ENCODE measurements around the gene LDLRAD4.
"Not testable (repeated sequence)": the region's sequence is repeated elsewhere in the genome, so short reads cannot be mapped to it uniquely, and the experiment has no call there.

LDLRAD4 gene

GRCh38 chr18:13599031-13599430 is 380.5 kb downstream of the LDLRAD4 start:
- DNase-seq (ENCODE audit: low read depth): no peak

GRCh38 chr18:13603304-13604019 is 384.9 kb downstream of the LDLRAD4 start:
- H3K4me3 ChIP-seq (ENCODE audit: low read length): no peak overlapping the region
- no peak for TF ChIP-seq CTCF (conservative IDR thresholded peaks at IDR 0.05; ENCODE audit: low read depth, low read length)

More at GRCh38 chr18:13599031-13599430, 380.5 kb downstream of the LDLRAD4 start:
- no peak overlapping the region for H3K4me3 ChIP-seq (ENCODE audit: low read length)
- TF ChIP-seq CTCF (conservative IDR thresholded peaks at IDR 0.05; ENCODE audit: low read depth, low read length): no peak

GRCh38 chr18:13604786-13605185 is 386.2 kb downstream of the LDLRAD4 start:
- TF ChIP-seq CTCF (conservative IDR thresholded peaks at IDR 0.05; ENCODE audit: low read depth, low read length): no peak
- H3K4me3 ChIP-seq (ENCODE audit: low read length): no peak overlapping the region
- no peak for DNase-seq (ENCODE audit: low read depth)

More at GRCh38 chr18:13603304-13604019, 384.9 kb downstream of the LDLRAD4 start:
- DNase-seq (ENCODE audit: low read depth): no peak

GRCh38 chr18:13605477-13605876 is 386.9 kb downstream of the LDLRAD4 start:
- TF ChIP-seq CTCF (conservative IDR thresholded peaks at IDR 0.05; ENCODE audit: low read depth, low read length): no peak
- no peak overlapping the region for H3K4me3 ChIP-seq (ENCODE audit: low read length)
- no peak for DNase-seq (ENCODE audit: low read depth)

- DNase-seq (ENCODE audit: low read depth): no peak
- H3K4me3 ChIP-seq (ENCODE audit: low read length): no peak overlapping the region
- no peak for TF ChIP-seq CTCF (conservative IDR thresholded peaks at IDR 0.05; ENCODE audit: low read depth, low read length)
These were observed 387.3 kb downstream of the LDLRAD4 start for GRCh38 chr18:13605901-13606300.

- no peak for DNase-seq (ENCODE audit: low read depth)
- no peak overlapping the region for H3K4me3 ChIP-seq (ENCODE audit: low read length)
- TF ChIP-seq CTCF (conservative IDR thresholded peaks at IDR 0.05; ENCODE audit: low read depth, low read length): no peak
These were observed 388.2 kb downstream of the LDLRAD4 start for GRCh38 chr18:13606604-13607254.

- H3K4me3 ChIP-seq (ENCODE audit: low read length): not testable (repeated sequence)
These were observed 389.5 kb downstream of the LDLRAD4 start for GRCh38 chr18:13608024-13608562.

More at GRCh38 chr18:13608024-13608562, 389.5 kb downstream of the LDLRAD4 start:
- not testable (repeated sequence) for DNase-seq (ENCODE audit: low read depth)

Measured in retinal pigment epithelial cell (primary cell).